Raji (cell line): ENCODE results near the gene PGGT1B.

Experiments used
- POLR2A ChIP-seq: IDR thresholded peaks from 2 replicates; pipeline ENCODE4 v1.6.1; 2011; ENCODE audit warnings: low read depth, low read length, control low read depth; ENCODE audit not compliant: insufficient read depth

Gene PGGT1B

GRCh38 chr5:115170134-115170928 is 92.3 kb downstream of the PGGT1B start:
- no peak for TF ChIP-seq POLR2A

GRCh38 chr5:115169487-115170133 is 93.1 kb downstream of the PGGT1B start, which contains the start of gene TRIM36:
TRIM36 (minus strand) TSS chr5:115169908; CDS start chr5:115169634, 274 bp downstream.
- no peak for TF ChIP-seq POLR2A

GRCh38 chr5:115168829-115169486 is 93.7 kb downstream of the PGGT1B start:
- no peak for TF ChIP-seq POLR2A

- no peak for TF ChIP-seq POLR2A
Measured at GRCh38 chr5:115166744-115167393, 95.8 kb downstream of the PGGT1B start.

GRCh38 chr5:115165790-115166189 is 96.9 kb downstream of the PGGT1B start:
- TF ChIP-seq POLR2A = no peak

GRCh38 chr5:115160975-115161475 is 101.7 kb downstream of the PGGT1B start:
- TF ChIP-seq POLR2A = no peak
